H4 (cell line): ENCODE measurements around the gene ALAD. TPM values are rescaled to one million over a fixed set of nuclear protein-coding genes. Genes with fewer than 3 reads are reported as not detected.
"Not testable (repeated sequence)": the region's sequence is repeated elsewhere in the genome, so short reads cannot be mapped to it uniquely, and the experiment has no call there.

ENCODE experiments used
- DNase-seq: peaks from one replicate; pipeline ENCODE4 v3.0.0-alpha.2; 2015; ENCODE audit warnings: low spot score
- total RNA-seq: library from RNA; depleted of rRNA; stranded (reverse); fragments of >200 nt; shearing (Covaris generic); gene quantifications from 2 replicates; pipeline ENCODE4 v1.2.3, GENCODE V29; 2014; rRNA removed

The ALAD gene
- 6.3 and 6.5 TPM in 2 replicates for total RNA-seq

DNA sequence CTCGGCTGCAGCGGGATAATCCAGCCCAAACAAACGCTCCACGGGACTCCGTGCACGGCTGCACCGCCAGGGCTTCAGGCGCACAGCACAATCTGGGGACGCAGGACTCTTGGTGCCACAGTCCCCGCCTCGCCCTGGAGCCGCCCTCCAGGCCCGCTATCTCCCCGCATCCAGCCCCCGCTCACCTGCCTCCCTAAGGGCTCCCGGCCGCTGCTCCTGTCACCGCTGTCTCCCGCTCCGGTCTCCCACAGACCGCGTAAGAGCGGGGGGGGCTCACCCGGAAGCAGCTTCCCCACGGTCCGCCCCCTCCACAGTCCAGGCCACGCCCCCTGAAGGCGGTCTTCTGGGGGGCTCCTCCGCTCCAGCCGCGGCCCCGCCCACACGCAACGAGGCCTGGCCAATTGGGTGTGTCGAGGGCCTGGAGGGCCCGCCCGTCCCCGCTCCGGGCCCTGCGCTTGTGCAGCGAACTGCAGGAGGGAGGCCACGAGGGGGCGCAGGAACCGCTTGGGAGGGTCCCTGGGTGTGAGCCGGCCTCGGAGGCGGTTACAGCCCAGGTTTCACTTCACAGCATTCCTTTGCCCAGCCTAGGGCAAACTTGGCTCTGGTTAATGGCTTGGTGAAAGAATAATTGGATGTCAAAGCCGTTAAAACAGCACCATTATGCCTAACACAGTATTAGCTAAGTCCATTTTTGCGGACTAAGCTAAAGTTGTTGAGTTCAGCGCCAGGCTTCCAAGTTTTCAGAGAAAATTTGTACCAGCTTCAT, at the start of gene ALAD:
Gene ALAD, minus strand, starts transcription at position 258 of the 766 bp plus-strand sequence. CDS start 7,725 bp downstream, outside the sequence.
- peak; percentile 95 for DNase-seq

DNA sequence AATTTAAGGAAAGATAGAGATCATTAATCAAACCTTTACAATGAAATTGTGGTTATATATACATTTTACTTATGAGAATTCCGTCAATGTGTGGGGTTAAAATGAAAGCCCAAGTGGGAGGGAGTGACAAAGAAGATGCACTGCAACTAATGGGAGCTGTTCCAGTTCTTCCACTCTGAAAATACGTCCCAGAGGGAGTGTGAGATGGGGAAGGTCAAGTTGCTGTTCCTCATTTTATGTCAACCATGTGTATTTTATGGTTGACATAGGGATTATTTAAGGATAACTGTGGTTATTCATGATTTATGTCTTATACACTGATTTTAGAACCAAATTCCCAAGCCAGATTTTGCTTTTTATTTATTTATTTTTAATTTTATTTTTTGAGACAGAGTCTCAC, 48.3 kb upstream of the ALAD start:
- DNase-seq: no peak

DNA sequence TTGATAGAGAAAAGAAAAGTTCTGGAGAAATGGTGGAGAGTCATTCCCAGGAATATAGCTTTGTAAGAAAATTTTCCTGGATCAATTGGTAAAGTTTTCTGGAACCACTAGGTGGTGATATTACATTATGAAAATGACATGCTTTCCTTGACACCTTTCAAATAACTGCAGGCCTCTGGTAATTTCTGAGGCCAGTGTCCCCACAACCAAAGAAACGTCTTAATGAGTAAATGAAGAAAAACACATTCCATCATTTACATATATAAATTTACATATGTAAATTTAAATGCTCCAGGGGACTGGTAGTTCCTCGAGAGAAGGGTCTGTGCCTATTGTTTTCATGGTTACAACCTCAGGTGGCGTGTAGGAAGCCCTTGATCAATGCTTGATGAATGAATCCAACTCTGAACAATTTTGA, 45.2 kb upstream of the ALAD start:
- peak; percentile 32 for DNase-seq

DNA sequence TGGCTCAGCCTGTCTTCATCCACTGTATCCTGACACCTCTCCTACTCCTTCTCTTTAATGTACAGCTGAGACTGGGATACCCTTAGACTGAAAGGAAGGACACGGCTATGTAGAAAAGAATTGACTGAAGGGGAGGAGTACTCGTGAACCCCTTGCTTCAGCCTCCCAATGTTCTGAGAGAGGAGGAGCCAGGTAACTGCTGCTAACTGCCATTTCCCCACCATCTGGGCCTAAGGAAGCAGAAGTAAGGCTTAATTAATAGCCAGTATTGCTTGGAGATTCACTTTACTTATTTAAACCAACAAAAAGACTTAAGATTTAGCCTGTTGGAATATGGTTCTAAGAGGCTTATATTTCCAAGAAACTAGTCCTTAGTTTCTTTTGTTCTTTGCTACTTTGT, 43.7 kb upstream of the ALAD start:
- no peak for DNase-seq

DNA sequence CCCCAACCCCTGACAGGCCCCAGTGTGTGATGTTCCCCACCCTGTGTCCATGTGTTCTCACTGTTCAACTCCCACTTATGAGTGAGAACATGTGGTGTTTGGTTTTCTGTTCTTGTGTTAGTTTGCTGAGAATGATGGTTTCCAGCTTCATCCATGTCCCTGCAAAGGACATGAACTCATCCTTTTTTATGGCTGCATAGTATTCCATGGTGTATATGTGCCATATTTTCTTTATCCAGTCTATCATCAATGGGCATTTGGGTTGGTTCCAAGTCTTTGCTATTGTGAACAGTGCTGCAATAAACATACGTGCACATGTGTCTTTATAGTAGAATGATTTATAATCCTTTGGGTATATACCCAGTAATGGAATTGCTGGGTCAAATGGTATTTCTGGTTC, 36.6 kb upstream of the ALAD start:
- not testable (repeated sequence) for DNase-seq

DNA sequence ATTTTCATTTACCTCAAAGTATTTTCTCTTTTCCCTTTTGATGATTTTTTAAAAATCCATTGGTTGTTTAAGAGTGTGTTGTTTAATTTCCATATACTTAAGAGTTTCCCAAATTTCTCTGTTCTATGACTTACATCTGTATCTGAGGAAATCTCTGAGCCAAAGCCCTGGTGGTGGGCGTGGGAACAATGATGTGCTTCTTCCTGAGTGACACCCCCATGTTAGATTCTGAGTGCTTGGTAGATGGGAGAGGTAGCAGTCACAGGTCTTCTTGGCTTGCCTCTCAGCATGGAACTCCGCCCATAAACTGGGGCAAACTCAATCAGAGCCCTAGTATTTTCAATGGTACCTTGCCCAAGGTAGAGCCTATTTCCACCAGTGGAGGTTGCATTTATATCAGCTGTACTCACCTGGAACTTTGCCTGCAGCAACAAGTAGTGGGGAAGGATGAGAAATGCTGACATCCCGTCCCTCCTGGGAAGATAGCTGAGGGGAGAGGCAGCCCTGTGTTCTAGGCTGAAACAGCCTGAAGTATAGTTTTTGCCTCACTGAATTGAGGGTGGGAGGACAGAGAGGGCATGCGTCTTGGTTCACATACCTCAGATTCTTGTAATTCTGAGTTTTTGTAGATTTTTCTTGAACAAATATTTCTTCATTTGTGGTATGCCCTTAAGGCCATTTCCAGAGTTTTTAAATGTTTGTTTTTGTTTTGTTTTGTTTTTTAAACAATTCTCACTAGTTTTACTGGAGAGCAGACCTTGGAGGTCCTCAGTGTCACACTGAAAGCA, 35.8 kb upstream of the ALAD start:
- DNase-seq: no peak

DNA sequence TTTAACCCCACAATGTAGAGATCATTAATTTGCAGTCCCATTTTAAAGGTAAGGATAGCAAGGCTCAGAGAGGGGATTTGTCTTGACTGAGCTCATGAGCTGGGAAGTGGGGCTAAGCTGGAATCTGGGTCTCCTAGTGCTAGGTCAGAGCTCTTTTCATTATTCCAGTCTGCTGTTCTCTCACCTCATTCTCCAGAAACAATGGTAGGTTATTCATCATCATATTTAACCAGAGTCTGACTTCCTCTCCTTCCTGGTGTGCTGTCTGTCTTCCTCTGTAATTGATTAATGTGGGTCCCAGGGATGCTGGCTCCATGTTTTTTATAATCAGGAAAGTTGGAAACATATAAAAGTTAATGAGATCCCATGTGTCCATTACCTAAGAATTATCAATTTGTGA, 30.1 kb upstream of the ALAD start:
- no peak for DNase-seq

DNA sequence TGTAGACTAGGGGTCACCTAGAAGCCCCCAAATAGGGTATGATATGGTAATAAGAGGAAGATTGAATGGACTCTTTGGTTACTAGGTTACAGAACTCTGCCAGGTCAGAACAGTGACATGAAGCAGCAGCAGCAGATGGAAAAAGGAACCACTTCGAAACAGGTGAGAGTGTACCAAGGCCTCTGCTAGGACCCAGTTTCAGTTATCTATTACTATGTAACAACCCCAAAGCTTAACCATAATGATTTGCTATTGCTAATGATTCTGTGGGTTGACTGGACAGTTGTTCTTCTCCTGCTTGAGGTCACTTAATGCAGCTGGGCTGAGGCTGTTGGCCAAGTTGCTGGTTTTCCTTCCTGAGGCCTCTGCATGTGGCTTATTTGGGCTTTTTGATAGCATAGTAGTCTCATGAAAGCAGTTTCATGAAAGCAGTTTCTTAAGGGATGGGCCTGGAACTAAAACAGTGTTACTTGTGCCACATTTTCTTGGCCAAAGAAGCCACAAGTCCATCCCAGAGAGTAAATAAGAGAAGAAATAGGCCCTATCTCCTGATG, 27.1 kb upstream of the ALAD start:
- DNase-seq: no peak

DNA sequence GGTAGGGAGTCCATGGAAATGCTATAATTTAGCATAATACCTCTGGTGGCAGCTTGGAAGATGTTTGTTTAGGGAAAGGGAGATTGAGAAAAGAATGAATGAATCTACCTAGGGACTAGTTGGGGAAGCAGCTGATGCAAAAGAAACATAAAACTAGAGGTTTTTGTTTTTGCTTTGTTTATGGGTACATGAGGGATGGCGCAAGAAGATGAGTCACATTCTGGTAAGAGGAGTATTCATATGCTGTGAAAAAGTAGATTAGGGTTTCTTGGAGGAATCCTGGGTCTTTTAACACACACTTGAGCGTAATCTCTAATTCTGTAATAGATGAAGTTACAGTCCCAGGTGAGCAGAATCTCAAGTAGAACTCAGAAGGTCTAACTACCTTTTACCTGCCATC, 26.5 kb upstream of the ALAD start:
- DNase-seq: peak; percentile 35

DNA sequence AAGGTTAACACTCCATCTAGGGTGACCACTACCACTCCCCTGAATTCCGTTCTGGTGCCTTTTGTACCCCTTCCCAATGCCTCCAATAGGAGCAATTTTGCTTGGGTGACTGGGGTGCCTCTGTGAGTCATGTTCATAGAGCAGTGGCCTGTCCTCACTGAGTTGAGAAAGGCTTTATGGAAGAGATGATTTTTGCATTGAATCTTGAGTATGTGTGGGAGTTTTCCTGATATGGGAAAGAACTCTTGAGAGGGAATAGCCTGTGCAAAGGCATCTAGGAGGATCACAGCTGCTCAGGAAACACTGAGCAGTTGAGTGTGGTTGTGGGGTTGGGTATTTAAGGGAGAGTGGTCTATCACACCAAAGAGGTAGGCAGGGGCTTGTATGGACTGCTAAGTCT, 25.6 kb upstream of the ALAD start:
- no peak for DNase-seq

DNA sequence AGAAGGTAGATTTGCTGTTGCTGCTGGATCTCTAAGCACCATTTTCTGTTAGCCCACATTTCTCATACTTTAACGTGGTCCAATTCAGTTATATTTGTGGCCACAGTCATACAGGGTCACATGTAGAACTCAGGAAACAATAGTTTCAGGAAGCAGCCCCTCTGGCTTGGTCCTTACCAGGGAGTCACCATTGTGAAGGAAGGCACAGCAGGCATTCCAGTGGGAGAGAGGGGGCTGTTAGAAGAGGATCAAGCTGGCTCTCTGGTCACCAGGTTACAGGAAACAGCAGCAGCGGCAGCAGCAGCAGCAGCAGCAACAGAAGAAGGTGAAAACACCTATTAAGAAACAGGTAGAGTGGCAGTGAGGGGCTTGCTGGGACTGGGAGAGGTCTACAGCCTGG, 24.0 kb upstream of the ALAD start:
- DNase-seq: no peak

DNA sequence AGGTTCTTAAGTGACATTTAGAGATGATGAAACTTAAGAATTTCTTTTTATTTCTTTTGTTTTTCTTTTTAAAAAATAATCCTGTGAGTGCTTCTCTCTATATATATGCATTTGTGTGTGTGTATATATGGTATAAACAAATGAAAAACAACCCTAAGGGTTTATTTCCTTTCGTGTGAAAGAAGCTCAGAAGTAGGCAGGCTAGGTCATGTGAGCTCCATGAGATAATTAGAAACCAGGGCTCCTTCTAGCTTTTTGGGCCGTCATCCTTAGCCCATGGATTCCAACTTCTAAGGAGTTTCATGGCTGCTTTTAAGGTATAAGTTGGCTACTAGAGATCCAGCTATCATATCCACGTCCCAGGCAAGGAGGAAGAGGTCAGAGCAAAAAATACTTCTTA, 20.6 kb upstream of the ALAD start:
- no peak for DNase-seq

DNA sequence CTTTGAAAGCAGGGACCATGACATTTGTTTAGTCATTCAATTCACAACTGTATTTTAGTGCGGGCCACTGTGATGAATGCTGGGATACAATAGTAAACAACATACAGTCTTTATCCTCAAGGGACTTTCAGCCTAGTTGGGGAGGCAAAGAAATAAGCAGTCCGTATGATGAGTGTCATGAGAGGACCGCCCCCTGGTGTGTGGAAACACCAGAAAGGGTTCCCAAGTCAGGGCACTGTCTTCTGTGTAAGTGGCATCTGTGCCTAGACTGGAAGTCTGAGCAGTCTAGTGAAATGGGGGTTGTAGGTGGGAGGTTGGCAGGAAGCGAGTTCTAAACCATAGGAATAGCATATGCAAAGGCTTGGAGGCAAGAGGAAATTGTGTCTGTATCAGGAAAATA, 16.3 kb upstream of the ALAD start:
- no peak for DNase-seq

DNA sequence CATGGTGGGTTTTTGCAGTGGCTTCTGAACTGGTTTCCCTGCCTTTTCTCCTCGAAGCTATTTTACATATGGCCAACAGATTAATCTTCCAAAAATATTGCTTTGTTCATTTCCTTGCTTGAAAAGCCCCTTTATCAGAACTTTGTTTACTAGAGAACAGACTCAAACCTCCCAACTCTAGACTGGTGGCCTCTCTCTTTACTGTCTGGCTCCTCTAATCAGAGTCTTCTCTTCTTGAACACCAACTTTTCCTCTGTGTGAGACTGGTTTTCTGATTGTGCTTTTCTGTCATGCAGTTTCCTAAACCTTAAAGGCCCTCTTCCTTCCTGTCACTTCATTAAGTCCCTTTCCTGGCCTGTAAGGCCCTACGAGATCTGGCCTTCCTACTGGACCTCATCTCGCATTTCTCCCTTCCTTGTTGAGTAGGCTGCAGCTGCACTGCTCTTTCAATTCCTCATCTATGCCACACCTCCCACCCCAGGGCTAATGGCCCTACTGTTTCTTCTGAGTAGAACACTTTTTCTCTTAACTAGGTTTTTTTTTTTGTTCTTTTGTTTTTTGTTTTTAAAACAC, 15.2 kb upstream of the ALAD start:
- no peak for DNase-seq

DNA sequence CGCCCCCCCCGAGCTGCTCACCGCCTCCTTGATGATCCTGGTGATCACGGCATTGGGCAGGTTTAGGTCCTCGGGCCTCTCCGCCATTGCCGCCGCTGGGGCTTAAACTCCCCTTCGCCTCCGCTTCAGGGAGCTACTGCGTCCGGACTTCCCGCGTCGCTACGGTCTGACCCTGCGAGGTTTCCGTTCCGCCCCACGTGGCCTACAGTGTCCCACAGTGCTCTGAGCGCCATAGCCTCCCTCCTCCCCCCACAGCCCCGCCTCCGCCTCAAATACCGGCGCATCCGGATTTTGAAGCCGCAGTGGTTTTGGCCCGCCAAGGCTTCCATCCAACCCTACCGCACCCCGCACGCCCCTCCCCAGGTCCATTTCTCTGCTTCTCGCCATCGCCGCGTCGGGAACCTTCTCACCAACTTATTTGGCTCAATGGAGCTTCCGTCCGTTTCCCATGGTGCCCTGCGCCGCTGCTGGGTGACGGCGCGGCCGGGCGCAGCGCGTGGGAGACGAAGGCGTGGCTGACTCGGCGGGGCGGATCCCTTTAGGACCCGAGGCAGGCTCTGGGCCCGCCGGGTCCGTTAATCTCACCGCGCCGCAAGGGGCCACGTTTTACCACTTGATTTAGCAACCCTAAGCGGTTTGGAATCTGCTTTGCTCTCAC, 9.3 kb upstream of the ALAD start, which contains the start of the genes C9orf43 and POLE3:
Gene C9orf43, plus strand, starts transcription at position 541 of the 658 bp plus-strand sequence. CDS start 2,747 bp downstream, outside the sequence.
Gene POLE3, minus strand, starts transcription at position 469 of the 658 bp plus-strand sequence. Its CDS starts 382 bp downstream, at position 87.
- DNase-seq: peak; percentile 95

DNA sequence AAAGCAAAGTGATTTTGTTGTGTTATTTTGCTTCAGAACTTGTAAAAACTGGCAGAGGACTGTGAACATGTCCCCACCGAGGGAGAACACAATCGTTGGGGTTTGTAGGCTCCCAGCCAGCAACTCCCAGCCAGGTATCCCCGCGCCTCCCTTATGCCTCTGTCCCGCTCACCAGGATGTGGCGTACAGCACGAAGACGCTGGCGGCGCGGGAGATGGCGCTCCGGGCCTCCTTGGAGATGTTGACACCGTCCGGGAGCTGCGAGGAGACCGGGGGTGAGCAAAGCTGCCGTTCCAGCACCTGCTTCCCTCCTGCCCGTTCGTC, 8.8 kb upstream of the ALAD start:
- no peak for DNase-seq

DNA sequence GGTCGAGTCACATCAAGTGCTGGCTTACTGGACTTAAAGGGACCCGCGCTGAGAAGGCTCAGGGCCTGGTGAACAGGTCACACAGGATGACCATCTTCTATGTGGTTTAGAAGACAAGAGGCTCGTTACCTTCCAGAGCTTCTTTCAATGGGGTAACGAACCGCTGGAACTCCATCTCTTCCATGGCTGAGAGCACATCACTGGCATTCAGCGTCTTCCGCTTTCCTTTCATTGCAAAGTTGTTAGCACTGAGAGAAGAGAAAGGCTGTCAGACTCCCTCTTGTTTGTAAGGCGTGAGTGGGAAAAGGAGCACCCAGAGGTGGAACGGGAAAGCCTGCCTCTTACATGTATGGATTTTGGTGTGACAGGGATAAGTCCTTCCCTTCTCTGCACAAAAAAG, 8.4 kb upstream of the ALAD start:
- no peak for DNase-seq

DNA sequence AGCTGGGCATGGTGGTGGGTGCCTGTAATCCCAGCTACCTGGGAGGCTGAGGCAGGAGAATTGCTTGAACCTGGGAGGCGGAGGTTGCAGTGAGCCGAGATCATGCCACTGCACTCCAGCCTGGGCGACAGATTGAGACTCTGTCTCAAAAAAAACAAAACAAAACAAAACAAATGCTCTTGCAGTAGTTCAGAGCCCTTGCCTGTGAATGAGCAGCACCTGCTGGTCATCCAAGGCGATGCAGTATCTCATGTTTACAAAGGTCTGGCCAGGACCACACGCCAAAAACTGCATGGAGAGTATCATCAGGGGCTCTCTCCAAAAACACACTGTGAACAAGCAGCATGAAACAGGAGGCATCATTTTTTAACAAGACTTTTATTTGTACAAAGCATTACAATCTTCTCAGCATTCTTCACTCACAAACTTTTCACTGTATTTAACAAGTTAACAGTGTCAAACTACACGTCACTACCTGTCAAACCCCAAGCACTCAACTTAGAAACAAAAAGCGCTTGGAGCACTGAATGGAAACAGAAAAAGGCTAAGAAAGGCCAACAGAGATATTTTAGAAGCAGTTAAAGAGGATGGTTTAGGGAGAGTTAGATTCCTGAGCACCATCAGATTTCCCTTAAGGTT, 5.9 kb upstream of the ALAD start:
- DNase-seq: peak; percentile 68

DNA sequence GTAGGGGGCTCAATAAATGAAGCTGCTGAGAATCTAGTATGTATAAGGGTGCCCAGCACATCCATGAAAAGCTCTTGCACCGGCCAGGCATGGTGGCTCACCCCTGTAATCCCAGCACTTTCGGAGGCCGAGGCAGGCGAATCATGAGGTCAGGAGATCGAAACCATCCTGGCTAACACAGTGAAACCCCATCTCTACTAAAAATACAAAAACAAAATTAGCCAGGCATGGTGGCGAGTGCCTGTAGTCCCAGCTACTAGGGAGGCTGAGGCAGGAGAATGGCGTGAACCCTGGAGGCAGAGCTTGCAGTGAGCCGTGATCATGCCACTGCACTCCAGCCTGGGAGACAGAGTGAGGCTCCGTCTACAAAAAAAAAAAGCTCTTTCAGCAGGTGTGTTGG, 5.3 kb upstream of the ALAD start:
- not testable (repeated sequence) for DNase-seq

DNA sequence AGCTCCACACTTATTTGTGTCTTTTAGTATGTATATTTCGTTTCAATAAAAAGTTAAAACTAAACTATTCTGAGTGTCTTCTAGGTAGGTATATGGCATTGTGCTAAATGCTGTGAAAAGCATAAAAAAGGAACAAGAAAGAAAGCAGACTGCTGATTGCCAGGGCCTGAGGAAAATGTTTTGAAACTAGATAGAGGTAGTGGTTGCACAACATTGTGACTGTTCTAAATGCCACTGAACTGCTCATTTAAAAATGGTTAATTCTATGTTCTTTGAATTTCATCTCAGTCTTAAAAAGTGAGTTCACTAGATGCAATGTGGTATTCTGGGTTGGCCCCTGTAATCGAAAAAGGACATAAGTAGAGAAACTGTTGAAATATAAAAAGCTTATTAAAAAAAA, 2.6 kb upstream of the ALAD start:
- DNase-seq: no peak

DNA sequence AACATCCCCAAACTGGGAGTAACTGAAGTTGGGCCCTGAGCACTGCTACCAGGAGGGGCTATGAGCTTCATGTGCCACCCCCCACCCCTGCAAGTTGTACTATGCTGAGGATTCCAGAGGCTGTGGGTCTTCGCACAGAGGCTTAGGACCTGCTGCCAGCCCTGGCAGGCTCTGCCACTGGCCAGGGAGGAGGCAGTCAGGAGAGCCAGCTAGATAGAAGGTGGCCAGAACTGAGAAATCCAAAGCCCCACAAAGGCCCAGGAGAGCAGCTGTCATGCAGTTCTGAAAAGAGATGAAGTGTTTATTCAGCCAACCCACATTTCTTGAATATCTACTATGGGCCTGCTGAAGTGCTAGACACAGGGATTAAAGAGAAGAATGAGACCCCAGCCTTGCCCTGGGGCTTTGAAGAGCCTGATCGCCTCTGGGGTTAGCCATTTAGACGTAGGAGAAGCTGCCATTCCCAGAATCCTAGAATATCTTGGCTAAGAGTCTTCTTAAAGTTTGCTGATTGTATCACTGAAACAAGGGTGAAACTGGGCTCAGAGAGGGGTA, 1.4 kb downstream of the ALAD start:
- DNase-seq: no peak
